ENCODE results near the gene TMEM266. TPM values are rescaled to one million over a fixed set of nuclear protein-coding genes. Genes with fewer than 3 reads are reported as not detected.

TMEM266 gene
- total and polyA plus RNA-seq, 7 donors, result 0.27 to 1.1 TPM; not detected in 5

- no peak overlapping the region for H3K4me3 ChIP-seq
- no peaks in the 10 kb centered on the region for H3K9me3 ChIP-seq
- intact Hi-C loops (cut with DNase I), result no loop called here
- 88 to 97% methylated on average over 3 of the region's 3 CpGs for WGBS, 2 donors
- peaks cover 0 to 23% (median under 1%) of the 10 kb centered on the region in 4 donors for H3K36me3 ChIP-seq
- no peak overlapping the region for H3K27ac ChIP-seq
- DNase-seq, result no peak
- H3K4me1 ChIP-seq, result no peaks in the 10 kb centered on the region
- H3K27me3 ChIP-seq, result no peaks in the 10 kb centered on the region
- TF ChIP-seq CTCF (IDR thresholded peaks at IDR 0.05) (no peak), POLR2A (IDR thresholded peaks at IDR 0.05) (no peak), EP300 (IDR thresholded peaks at IDR 0.05) (no peak), POLR2AphosphoS5 (IDR thresholded peaks at IDR 0.05) (no peak)
Measured at GRCh38 chr15:76253691-76254473, 194.1 kb downstream of the TMEM266 start.

Other genes starting within 250 kb of the TMEM266 start
- gene UBE2Q2, start 216.5 kb upstream of the TMEM266 start, total RNA-seq, result 100 to 1,000 TPM in 1 of 4 donors, 10 to 100 TPM in 3; 69.5 to 101 (median 97.9) TPM
- 10 to 100 TPM; 16.9 to 29.4 (median 18.0) TPM for gene UBE2Q2, start 216.5 kb upstream of the TMEM266 start, polyA plus RNA-seq
- 10 to 100 TPM; 12.2 to 18.6 (median 14.9) TPM for gene FBXO22, start 156.1 kb upstream of the TMEM266 start, total RNA-seq
- gene FBXO22, start 156.1 kb upstream of the TMEM266 start, polyA plus RNA-seq, result 10 to 100 TPM; 10.8 to 21.5 (median 15.7) TPM
- gene NRG4, start 47.6 kb upstream of the TMEM266 start, total RNA-seq, result not detected
- 1 to 10 TPM in 2 of 3 donors, under 1 TPM in 1; 0.76 to 3.9 (median 3.0) TPM for gene NRG4, start 47.6 kb upstream of the TMEM266 start, polyA plus RNA-seq

Data from sigmoid colon (tissue), 7 donors.